GM19438 (cell line): Measurements from ENCODE around the gene DHRS12.

Source experiments
- ATAC-seq: cut with Tn5 transposase; IDR thresholded peaks from one replicate; pipeline ENCODE4 v1.9.1; 2021; ENCODE audit warnings: low read depth; ENCODE audit not compliant: unreplicated experiment

DHRS12 gene

DNA sequence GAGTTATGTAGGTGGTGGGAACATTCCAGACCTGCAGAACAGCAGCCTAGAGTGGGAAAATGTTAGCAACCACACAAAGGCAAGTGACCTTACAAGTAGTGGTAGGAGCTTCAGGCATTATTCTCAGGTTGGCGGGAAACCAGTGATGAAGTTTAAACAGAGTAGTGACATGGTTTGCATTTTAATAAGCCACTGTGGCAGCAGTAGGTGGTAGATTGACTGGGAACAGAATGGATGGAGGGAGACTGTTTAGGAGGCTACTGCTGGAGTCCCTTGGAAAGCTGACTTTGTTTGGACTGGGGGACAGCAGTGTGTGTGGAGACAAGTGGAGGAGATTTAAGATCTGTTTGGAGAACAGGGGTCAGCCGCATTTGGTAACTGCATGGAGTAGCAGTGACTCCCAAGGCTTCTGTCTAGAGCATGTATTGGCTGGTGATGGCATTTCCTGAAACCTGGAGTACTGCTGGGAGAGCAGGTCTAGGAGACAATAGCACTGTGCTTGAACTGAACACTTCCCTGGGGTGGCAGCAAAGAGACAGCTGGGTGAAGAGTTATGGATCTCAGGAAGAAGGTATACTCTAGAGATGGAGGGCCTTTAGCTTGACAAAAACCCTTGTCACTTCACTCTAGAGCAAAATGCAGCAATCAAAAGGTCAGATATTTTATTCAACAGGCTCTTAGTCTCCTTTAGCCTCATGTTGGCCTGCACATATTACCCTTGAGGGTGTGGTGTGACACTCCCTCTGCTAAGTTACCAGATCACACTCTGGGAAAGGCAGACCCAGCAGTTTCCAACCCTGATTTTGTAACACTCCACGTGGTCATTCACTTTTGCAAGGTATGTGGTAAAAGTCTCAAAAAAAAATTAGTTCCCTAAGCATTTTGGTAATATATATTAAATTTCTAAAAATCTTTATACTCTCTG, 70.3 kb downstream of the DHRS12 start:
- no peak for ATAC-seq

DNA sequence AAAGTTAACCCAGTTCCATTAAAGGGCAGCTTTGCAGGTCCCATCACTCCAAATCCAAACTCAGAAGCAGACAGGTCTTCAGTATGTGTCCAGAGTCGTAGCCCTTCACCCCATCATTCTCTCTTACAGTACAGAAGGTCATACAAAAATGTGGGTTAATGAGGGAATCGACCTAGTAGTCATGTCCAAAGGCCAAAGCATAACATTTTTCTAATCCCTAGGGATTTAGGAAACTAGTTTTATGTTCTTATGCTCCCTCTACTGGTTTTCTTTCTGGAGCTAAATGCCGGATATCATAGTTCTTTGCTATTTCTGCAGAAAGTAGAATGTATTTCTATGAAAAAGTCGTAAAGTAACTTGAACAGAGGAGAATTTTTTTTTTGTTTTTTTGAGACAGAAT, 72.2 kb downstream of the DHRS12 start:
- ATAC-seq: no peak

DNA sequence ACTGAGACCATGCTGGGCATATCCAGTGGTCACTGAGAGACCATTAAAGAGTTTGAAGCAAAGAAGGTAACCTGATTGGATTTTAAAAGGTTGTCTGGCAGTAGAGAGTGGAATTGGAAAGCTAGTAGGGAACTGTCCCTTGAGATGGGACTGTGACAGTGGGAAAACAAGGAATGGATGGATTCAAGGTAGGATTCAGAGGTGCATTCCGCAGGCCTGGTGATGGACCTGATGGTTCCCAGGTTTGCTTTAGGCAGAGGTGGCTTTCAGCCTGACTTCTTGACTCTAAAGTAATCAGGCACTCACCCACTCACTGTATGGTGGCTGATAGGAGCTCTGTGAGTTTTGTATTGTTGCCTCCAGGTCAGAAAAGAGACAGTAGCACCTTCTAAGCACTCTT, 73.0 kb downstream of the DHRS12 start:
- ATAC-seq: no peak

DNA sequence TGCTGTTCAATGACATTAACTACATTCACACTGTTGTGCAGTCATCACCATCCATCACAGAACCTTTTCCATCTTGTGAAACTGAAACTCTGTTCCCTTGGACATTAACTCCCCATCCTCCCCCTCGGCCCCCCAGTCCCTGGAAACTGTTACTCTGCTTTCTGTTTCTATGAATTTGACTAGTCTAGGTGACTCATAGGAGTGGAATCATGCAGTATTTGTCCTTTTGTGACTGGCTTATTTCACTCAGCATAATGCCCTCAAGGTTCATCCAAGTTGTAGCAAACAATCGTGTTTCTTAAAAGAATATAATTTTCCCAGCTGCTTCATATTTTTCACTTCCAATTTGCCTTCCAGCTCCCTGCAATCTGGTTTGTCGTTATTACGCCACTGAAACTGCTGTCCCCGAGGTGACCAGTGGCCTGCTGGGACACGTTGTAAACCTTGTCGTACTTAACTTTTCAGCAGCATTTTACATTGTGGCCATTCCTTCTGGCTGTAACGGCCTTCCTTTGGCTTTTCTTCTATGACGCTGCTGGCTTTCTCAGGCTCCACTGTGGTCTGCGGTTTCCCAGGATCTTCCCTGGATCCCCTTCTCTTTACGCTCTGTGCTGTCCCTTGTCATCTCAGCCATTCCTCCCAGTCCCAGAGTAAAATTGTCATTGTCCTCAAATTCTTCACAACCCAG, 74.0 kb downstream of the DHRS12 start:
- no peak for ATAC-seq

DNA sequence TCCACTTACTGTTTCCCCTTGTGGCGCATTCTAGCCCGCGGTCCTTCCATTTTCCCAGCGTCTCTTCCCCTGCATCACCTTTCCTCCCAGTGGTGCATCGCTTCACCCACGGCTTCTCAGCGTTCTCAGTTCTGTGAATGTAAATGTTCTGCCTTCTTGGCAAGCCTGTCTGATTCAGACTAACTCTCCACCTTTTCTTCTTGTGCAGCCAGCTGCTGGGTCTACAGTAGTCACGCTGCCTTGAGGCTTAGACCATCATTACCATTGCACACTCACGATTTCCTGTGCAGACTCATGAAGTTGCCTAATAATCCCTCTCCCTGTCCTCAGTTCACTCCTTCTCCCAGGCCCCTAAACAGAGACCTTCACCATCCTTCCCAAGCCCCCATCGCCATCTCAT, 75.0 kb downstream of the DHRS12 start:
- ATAC-seq: no peak

DNA sequence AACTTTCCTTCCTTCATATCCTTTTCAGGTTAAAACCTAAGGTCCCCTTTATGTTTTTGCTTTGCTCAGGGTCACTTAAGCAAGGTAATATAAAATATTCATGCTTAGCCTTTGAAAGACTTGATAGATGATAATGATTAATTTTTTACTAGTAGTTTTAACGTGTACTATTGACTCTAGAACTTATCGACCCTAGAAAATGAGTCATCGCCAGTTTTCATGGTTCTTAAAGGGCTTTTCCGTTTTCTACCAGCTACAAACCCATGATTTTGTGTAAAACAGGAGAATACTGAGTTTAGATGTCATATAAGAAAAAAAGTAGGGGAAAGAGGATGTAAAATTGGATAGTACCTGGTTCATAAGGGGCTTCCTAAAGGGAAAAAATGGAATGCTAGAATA, 75.7 kb downstream of the DHRS12 start:
- ATAC-seq: no peak

DNA sequence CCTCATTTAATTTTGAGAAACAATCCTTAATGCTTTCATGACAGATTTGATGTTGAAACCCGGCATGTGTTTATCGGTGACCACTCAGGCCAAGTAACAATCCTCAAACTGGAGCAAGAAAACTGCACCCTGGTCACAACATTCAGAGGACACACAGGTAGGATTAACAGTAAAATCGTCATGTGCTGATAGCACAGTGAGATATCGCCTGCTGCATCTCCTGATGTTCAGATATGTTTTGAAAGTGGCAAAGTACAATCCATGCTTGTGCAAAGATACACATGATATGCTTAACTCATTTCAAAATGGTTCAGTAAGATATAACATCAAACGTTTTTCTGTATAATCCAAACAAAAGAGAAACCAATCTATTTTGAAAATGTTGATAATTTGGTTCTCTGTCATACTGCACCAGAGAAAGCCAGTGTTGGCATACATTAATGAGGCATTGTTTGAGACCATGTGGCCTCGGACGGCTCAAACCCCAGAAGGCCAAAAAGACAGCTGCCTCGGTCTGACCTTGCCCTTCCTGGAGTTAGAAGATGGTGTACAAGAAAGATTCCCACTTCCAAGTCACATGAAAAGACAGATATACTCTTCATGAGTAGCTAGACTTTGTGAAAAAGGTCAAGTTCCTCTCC, 76.2 kb downstream of the DHRS12 start:
- ATAC-seq: no peak

DNA sequence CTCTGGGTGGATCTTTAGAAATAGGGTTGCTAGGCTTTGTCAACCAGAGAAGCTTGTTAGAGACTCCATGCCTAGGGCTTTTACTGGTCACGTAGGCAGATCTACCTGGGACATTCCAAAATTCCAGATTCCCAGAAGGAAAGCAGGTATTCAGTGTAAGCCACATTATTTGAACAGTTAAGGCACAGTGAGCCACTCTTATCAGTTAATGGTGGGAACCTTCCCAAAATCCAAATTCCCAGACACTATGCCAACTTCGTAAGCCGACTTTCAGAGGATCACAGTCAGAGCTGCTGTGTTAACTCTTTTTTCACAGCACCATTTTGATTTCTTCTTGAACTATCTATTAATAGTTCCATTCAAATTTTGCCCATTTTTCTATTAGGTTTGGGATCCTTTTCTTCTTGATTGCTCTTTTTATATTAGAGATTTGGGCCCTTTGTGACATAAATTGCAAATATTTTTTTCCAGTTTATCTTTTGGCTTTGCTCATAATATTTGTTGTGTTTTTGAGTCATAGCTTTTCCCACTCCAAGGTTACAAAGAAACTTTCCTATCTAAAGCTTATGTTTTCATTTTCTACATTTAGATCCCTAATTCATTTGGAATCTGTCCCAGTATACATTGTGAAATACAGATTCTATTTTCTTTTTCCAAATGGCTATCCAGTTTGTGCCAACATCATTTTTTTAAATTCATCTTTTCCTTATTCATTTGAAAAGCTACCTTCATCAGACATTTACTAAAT, 77.3 kb downstream of the DHRS12 start:
- no peak for ATAC-seq

DNA sequence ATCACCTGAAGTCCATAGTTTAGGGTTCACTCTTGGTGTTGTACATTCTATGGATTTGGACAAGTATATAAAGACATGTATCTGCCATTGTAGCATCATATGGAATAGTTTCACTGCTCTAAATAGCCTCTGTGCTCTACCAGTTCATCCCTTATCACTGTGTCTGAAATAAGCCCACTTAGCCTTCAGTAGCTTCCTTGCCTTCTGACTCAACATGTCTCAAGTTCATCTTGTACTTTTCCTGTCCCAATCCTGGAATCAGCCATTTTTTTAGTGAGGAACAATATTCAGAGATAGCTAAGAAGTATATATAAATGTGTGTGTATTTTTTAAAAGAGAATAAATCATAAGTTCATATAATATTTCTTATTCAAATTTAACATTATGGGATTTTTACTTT, 79.2 kb downstream of the DHRS12 start:
- no peak for ATAC-seq

DNA sequence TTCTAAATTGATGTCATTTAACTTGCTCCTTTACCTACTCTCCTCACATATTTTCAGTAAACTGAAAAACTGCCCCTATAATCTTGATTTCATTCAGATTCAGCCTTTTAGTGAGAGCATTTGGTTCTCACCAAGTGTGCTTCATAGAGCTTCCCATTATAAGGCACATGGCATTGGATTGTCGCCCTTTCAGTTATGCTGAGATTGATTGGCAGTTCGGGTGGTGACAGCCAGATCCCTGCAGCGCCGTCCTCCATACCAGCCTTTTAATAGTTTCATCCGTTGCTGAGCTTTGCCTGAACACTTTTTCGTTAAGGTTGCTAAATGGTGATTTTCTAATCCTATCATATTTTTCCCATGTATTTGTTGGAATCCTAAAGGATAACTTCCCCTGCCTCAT, 80.4 kb downstream of the DHRS12 start:
- ATAC-seq: no peak

DNA sequence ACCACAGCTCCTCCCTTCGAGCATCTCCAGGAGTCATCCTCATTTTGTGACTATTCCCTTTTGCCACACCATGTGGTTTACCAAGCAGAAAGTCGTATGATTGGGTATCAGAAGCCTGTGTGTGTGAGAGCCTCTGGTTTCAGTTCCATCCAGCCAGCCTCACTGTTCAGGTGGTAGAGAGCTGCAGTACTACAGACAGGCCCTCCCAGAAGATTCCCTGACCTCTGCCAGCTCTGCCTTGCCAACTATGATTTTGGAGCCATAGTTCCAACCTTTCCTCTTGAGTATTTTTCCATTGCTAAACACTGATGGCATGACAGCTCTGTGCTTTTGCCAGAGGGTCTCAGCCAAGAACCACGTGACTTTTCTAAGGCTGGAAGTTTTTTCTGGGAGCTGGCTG, 82.5 kb downstream of the DHRS12 start:
- ATAC-seq: peak; percentile 70

DNA sequence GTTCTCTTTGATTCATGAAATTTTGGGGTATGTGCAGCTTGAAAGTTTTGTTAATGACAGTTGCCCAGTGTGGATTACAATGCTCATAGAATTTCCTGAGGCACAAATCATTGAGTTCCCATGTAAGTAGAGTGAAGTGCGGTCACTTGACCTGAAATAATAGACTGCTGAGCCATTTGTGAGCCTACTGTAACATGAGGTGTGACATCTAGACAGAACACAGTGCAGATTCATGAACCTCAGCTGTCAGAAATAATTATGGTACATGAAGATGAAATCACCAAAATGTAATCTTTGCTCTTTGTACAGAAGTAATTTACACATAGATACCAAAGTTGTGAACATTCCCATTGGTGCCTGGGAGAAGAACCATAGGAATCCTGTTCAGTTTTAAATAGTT, 84.6 kb downstream of the DHRS12 start:
- no peak for ATAC-seq
